Activated CD8-positive, alpha-beta memory T cell treated with anti-CD3 and anti-CD28 coated beads, Interleukin-2, amount 50 U/mL, for 24 hours (primary cell): ENCODE data around the gene STX10.

Source experiments
- DNase-seq: peaks from one replicate; pipeline ENCODE4 v3.0.0-alpha.2; 2020; ENCODE audit errors: extremely low read depth

Gene STX10

DNA sequence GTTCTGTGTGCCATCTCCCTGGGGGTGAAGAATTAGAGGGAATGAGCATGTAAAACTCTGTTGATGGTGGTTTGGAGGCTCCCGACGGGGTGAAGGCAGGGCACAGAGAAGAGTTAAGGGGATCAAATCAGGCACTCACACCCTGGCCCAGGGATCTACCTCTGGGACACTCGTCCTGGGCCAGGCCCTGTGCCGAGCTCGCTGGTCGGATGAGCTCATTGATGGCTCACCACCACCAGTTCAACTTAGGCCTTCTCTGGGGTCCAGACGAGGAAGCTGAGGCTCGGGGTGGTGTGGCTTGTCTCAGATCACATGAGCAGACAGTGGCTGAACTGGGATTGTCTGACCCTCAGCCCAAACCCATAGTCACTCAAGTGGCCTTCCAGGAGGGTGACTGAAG is 30.5 kb downstream of the STX10 start:
- no peak for DNase-seq

DNA sequence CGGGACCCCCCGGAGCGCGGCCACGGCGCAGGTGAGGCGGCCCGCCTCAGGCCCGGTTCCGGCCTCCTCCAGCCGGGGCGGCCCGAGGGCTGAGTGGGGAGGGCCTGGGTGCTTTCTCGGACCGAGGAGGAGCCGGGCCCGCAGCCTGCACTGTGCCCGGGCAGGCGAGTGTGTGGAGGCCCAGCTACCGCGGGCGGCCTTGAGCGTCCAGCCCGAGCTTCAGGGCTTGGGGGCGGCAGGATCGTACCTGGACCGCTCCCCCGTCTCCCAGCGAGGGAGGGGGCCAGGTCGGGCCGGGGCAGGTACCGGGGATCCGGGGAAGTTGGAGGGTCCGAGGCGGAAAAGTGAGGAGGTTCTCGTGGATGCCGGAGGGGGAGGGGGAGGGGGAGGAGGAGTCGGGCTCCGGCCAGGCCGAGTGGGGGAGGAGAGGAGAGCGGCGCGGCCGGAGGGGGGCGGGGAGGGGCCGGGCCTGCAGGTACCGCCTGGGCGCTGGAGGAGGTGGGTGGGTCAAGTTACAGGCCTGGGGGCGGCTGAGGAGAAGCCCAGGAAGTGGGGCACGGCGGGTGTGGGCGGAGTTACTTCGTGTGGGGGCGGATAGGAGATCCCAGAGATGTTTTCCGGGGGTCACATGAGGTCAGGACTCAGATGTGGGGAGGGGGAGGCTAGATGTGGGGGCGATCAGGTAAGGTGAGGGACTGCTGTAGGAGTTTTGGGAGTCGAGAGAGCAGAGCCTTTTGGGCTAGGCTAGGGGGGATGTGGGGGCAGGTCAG is 31.6 kb downstream of the STX10 start:
- no peak for DNase-seq

DNA sequence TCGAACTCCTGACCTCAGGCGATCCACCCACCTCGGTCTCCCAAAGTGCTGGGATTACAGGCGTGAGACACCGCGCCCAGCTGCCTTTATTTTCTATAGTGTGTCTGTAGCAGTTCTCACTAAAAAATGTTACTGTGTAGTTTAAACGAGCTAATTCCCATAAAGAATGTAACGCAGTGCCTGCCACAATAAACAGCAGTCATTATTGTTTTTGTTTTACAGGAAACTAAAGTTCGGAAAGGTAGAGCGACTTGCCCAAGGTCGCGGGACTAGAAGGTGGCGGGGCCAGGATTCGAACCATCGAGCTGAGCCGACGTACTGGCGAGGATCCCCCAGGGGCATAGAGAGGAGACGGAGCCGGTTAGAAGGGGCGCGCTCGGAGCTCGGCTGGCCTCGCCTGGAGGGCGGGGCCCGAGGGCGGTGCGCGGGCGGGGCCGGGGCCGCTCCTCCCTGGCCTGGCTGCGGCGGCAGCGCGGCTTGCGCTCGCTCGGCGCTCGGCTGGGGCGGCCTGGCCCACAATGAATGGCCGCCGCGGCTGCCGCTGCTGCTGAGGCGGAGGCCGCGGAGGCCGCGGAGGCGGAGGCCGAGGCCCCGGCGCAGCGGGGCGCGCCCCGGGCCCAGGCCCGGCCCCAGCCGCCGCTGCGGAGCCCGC is 32.3 kb downstream of the STX10 start, which contains the start of gene NACC1:
NACC1 (plus strand) TSS at position 493 of the 652 bp plus-strand sequence. CDS start 16,944 bp downstream, outside the sequence.
- peak; percentile 66 for DNase-seq

DNA sequence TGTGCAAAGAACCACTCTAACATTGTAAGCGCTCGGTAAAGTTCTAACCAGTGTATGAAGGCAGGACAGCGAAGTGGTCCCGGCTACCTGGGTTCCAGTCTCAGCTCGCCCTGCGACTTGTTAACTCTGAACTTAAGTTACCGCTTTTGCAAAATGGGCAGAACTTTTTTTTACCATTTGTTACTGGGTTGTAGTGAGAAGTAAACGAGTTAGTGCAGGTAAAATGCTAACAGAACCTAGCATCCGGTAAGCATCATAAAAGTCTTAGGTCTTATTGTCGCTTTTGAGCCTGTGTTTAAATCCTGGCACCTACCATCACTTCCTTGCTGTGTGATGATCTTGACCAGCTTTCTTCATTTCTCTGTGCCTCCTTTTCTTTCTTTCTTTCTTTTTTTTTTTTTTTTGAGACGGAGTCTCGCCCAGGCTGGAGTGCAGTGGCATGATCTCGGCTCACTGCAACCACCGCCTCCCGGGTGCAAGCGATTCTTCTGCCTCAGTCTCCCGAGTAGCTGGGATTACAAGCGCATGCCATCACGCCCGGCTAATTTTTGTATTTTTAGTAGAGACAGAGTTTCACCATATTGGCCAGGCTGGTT is 32.9 kb downstream of the STX10 start:
- DNase-seq, result no peak

DNA sequence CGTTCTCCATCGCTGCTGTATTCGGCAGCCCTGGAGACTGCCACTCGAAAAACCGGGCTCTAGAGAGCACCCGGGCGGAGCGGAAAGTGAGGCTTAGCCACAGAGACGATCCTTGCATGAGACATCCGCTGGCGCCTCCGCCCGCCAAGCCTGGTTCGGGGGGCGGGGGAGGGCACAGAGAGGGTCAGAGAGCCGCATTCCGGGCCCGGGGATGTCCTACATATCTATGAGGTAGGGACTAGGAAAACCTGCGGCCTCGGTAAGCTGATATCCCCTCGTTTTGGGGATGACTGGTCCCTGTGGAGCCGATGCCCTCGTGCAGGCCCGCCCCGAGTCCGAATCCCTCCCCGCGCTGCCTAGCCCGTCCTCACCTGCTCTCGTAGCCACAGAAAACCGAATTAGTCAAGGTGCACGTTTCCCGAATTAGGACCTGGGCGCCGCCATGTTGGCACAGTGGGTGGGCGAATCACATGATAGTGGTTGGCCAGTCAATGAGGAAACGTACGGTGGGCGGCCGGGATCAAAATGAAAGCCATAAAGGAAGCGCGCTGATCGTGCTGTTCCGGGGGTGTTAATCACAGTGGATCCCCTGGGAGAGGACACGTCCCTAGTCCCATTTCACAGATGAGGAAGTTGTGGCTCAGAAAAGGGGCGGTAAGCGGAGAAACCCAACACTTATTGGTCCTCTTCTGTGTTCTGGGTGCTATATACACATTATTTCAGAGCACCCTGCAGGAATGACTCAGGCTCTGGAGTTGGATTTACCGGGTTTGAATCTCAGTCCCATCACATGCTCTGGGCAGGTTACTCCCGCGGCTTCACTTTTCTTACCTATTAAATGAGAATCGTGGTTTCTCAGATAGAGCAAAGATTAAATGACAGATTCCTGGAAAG is 33.6 kb downstream of the STX10 start, which contains the start of gene TRMT1:
TRMT1 (minus strand) TSS at position 459 of the 894 bp plus-strand sequence; CDS start at position 118, 341 bp downstream.
- peak; percentile 83 for DNase-seq

DNA sequence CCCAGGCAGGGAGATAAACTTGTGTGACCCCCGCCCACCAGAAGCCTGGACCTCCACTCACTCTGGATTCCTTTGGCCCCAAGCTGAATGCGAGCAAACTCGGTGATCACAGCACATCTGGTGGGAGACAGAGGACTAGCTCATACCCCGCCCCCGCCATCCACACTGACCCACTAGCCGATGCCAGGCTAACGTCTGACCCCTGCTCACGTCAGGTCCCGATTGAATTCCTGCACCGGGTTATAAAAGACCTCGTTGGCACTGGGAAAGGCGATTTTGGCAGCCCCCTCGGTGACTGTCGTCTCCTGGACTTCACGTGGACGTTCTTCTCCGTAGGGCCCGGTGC is 34.3 kb downstream of the STX10 start:
- no peak for DNase-seq

DNA sequence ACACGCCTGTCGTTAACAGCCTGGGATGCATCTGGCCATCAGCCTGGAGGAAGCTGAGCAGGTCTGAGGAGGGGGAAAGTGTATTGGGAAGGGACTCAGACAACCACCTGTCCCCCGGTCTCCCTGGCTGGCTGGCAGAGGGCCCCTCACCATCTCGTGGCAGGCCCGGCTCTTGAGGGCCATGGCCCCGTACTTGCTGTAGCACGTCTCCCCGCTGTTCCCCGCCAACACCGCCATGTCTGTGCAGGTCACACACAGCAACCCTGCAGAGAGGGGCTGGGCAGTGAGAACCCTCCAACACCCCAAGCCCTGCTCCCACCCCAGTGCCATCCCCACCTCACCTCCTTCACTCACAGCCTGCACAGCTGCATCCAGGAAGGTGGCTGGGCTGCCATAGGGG is 37.6 kb downstream of the STX10 start:
- no peak for DNase-seq

DNA sequence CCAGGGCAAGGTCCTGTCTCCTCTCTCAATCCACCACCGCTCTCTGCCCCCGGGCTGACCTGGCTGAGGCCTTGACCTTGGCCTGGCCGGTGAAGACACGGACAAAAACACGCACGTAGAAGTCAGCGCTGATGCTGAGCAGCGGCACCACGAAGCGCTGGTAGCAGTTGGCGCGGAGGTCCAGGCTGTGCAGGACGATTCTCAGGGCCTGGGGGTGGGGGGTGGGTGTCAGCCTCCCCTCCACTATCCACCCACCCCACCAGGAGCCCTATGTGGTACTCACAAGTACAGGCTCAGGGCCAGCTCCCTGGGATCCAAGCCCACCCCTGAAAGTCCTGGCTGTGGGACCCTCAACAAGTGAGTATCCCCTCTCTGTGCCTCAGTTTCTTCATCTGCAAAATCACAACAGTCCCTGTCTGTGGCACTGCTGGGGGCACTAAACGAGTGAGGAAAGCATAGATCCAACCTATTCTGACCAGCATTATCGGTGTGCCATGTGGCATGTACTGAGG is 40.0 kb downstream of the STX10 start:
- no peak for DNase-seq

DNA sequence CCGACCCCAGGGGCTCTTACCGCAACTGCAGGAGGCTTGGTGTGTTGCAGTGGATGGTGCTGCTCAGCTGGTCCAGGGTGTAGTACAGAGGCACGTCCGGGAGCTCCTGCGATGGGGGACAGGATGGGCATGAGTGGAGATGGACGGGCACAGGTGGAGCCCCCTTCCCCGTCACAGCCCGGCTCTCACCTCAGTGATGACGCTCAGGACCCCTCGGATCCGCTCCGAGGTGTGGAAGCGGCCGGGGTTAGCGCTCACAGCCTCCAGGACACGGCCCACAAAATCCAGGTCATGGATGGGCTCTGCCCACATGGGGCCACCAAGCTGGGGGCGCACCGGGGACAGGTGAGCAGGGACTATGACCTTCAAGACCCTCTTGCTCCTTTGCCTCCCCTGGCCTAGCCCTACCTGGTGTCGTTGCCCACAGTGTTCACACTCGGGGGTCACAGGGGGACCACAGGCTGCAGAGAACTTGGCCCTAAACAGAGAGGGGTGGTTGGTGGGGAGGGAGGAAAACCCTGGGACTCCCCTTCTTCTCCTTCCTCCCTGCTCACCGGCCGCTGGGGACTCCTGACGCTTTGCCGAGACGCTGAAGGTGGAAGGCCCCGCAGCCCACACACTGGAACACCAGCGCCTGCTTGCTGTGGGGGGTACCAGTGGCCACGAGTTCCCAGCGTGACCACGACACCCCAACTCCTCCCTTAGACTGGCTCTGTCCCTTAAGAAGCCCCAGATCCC is 40.6 kb downstream of the STX10 start:
- no peak for DNase-seq

DNA sequence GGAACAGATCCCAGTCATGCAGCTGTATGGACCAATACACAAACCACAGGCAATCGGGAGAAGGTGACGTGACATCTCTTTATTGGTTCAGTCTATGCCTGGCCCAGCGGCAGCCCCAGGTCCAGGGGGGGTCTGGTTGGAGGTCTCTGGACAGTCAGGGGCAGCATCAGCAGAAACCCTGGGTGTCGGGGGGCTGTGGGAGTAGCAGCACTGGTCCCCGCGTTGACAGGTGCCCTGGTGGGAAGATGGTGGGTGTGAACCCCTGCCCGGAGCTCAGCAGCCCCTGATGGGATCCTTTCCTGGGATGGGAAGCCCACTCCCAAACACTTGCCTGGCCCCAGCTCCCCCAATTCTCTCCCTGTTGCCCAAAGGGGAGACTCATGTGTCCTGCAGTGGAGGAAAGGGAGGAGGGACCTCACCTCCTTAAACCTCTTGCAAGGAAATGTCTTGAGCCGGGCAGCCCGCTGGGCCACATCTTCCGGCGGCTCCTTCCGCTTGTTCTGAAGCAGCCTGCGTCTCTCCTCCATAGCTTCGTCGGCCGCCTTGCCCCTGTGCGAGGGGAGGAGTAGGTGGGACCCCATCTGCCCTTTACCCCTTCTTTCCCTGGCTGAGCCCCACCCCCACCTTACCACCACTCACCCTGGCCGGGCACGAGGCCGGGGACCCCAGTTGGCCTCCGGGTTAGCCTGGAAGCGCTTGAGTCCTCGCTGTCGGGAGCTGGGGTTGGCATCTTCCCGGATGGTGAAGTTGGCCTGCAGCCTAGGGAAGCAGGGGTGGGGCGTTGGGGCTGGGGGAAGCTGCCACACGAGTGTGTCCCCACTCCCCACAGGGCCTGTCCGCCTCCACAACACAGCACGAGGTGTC is 45.1 kb downstream of the STX10 start:
- DNase-seq, result no peak

DNA sequence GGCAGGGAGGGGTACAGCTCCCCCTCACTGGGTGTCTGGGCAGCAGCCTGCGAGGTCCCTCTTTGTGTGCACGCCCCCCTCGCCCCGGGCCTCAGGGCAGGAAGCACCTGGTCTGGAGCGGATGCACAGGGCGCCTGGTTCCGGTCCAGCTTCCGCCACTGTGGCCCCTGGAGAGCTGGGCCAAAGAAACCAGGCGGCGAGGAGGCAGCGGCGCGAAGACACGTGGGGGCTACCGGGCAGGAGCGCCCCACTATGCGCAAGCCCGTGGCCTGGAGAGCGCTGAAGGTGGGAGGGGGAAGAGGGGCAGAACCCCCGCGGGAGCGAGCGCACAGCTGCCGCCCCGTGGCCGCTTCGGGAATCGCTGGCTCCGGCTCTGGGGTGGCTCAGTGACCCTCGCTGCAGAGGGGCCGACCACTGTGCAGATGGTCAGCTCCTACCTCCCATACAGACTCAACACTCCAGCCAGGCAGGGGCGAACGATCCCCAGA is 45.8 kb downstream of the STX10 start:
- no peak for DNase-seq

DNA sequence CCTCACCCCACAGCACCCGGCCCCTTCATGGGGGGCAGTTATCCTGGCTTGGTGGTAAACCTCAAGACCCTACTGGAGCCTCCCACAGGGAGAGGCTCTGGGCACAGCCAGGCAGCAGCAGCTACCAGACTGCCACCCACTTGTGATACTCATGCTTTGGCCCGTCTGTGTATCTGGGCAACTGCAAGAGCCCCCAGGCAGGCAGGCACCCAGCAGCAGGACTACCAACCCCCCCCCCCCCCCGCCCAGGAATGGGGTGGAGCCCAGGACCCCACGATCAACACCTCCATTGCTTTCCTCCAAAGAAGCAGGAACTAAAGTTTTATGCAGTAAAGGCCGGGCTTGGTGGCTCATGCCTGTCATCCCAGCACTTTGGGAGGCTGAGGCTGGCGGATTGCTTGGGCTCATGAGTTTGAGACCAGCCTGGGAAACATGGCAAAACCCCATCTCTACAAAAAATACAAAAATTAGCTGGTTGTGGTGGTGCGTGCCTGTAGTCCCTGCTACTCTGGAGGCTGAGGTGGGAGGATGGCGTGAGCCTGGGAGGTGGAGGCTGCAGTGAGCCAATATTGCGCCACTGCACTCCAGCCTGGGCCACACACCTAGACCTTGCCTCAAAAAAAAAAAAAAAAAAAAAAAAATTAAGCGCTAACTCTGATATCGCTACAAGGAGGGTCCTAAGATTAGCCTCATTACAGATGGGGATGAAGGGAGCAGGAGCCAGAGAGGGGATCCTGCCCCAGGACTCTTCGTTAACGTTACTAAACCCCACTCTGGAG is 46.4 kb downstream of the STX10 start:
- no peak for DNase-seq

DNA sequence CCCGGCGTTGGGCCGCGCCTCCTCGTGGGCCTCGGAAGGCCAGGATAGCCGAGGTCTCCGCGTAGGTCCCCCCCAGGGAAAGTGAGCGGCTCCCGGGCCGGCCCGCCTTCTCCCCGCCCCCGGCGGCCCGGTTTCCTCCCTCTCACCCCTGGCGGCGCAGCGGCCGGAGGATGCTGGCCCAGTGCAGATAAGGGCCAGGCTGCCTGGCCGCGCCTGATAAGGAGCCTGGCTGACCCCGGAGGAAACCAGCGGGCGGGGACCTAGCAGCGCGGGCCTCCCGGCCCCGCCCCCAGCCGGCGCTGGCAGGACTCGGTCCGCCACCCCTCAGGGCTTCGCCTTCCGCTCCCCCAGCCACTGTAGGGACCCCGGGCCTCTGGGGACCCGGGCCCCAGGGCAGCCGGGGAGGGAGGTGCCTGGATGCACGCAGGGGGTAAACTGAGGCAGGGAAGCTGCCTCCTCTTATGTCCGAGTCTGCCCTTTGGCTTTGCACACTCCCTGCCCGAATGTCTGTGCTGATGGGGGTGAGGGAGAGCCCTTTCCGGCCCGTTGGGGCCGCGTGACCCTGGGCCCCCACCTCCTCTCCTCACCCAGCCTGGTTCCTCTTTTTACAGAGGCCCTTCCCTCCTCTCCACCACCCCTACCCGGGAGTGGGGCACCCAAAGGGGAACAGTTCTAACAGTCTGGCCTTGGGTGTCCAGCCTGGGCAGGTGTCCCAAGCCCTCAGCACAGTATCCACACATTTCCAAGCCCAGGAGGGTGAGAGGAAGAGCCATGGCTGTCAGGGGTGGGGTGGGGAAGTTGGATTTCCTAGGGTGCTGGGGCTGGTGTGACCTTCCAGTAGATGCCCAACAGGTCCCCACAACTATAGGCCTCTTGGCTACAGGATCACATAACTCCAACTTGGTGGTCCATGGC is 47.3 kb downstream of the STX10 start, which contains the start of gene LYL1:
LYL1 (minus strand) TSS at position 193 of the 915 bp plus-strand sequence. CDS start 1,687 bp downstream, outside the sequence.
- DNase-seq, result no peak

DNA sequence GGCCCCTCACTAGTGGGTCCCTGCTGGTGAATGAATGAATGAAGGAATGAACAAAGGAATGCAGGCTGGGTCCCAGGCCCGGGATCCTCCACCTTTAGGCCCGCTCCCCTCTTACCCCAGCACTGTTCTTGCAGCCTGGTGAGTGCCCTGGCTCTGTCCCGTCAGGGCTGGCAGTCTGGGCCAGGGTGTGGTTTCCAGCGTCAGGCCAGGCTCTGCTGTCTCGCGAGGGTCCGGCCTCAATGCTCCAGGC is 47.8 kb downstream of the STX10 start:
- no peak for DNase-seq

DNA sequence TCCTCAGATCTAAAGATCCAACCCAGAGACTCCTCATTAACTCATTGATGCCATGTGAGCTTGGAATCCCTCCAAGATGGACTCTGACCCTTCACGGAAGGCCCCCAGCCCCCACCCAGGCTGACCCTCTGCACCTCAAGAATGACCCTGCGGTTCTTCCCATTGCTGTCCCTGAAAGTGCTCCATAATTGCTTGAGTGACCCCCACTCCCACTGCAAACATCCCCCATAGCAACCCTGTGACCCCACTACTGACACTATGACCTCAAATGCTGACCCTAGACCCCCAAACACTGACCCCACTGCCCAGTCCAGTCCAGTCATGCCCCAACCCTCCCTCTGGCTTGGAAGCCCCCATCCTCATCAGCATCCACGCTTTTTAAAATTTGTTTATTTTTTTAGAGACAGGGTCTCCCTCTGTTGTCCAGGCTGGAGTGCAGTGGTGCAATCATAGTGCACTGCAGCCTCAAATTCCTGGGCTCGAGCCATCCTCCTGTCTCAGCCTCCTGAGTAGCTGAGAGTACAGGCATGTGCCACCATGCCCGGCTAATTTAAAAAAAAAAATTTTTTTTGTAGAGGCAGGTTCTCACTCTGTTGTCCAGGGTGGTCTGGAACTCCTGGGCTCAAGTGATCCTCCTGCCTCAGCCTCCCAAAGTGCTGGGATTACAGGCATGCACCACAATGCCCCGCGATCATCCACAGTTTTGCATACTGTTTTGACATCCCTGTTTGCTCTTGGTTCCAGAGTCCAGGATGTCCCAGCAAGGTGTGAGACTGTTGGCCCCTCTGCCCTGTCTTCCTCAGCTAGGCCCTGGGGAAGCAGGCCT is 48.4 kb downstream of the STX10 start:
- DNase-seq, result no peak

DNA sequence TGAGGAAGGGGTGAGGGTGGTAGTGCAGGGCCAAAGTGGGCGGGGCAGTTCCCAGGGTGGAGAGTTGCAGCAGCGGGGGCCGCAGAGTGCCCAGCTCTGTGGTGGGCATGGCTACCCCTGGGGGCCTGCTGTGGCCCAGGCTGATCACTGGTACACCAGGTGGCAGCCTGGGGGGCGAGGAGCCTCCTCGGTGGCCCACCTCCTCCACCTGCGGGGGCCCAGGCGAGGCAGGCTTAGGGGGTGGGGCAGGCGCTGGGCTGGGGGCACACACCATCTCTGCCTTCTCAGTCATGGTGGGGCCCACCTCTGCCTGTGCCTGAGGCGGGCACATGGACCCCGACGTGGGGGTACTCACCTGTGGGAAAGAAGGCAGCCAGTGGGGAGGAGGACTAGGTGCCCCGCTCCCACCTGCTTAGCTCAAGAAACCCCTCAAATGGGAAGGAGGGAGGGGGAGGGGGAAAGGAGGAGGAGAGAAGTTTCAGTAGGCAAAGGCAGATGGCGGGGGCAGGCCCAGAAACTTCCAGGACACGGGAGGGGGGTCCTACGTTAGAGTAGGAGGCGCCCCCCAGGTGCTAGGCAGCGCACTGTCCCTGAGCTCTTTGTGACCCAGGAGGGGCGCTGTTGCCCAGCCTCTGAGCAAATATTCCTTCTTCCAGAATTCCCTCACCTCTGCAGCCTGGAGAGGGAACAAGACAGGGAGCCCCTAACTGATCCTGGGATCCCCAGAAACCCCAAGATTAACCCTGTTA is 49.2 kb downstream of the STX10 start:
- DNase-seq, result no peak
